ACC112 (cell line): ENCODE results near the gene DDIT3.

Experiments
- H2AFZ ChIP-seq: fragments of 200-600 bp; sonication (generic); one replicate; pipeline ENCODE4 v1.6.0; 2017; ENCODE audit warnings: antibody characterized with exemption, low read length; ENCODE audit not compliant: unreplicated experiment
- H3K27ac ChIP-seq: fragments of 200-600 bp; sonication (generic); 2 replicates; pipeline ENCODE4 v1.5.1; 2014; ENCODE audit warnings: low read depth, mild to moderate bottlenecking, antibody characterized with exemption, low read length, moderate library complexity
- H3K27me3 ChIP-seq: fragments of 200-600 bp; sonication (generic); 2 replicates; pipeline ENCODE4 v1.6.1; 2014; ENCODE audit warnings: mild to moderate bottlenecking, antibody characterized with exemption, low read length, moderate library complexity, mixed read lengths; ENCODE audit not compliant: insufficient read depth
- H3K36me3 ChIP-seq: fragments of 200-600 bp; sonication (generic); 2 replicates; pipeline ENCODE4 v1.6.1; 2016; ENCODE audit warnings: mild to moderate bottlenecking, antibody characterized with exemption, low read length, moderate library complexity, mixed read lengths; ENCODE audit not compliant: insufficient read depth
- H3K4me1 ChIP-seq: fragments of 200-600 bp; sonication (generic); one replicate; pipeline ENCODE4 v1.6.1; 2016; ENCODE audit warnings: low read length, mixed read lengths; ENCODE audit not compliant: insufficient read depth, unreplicated experiment, control insufficient read depth
- H3K4me3 ChIP-seq: fragments of 200-600 bp; sonication (generic); 2 replicates; pipeline ENCODE4 v1.5.1; 2014; ENCODE audit warnings: mild to moderate bottlenecking, low read depth, low read length
- H3K79me2 ChIP-seq: fragments of 200-600 bp; sonication (generic); one replicate; pipeline ENCODE4 v1.6.0; 2016; ENCODE audit warnings: low read length; ENCODE audit not compliant: control insufficient read depth, unreplicated experiment, insufficient read depth

DDIT3 gene

GRCh38 chr12:57534991-57535543 lies 14.8 kb upstream of the DDIT3 start:
- H3K4me1 ChIP-seq = no peaks in the 10 kb centered on the region
- H3K27ac ChIP-seq = no peak overlapping the region
- no peaks in the 10 kb centered on the region for H3K27me3 ChIP-seq
- peaks cover 13% of the 10 kb centered on the region for H3K36me3 ChIP-seq
- H2AFZ ChIP-seq = no peak overlapping the region
- no peak overlapping the region for H3K4me3 ChIP-seq
- H3K79me2 ChIP-seq = peaks cover 4% of the 10 kb centered on the region

GRCh38 chr12:57534250-57534649 lies 13.9 kb upstream of the DDIT3 start:
- no peak overlapping the region for H3K27ac ChIP-seq
- H3K4me1 ChIP-seq = no peaks in the 10 kb centered on the region
- no peaks in the 10 kb centered on the region for H3K27me3 ChIP-seq
- H3K79me2 ChIP-seq = peaks cover 4% of the 10 kb centered on the region
- H3K4me3 ChIP-seq = no peak overlapping the region
- peaks cover 16% of the 10 kb centered on the region for H3K36me3 ChIP-seq
- H2AFZ ChIP-seq = no peak overlapping the region

DNA sequence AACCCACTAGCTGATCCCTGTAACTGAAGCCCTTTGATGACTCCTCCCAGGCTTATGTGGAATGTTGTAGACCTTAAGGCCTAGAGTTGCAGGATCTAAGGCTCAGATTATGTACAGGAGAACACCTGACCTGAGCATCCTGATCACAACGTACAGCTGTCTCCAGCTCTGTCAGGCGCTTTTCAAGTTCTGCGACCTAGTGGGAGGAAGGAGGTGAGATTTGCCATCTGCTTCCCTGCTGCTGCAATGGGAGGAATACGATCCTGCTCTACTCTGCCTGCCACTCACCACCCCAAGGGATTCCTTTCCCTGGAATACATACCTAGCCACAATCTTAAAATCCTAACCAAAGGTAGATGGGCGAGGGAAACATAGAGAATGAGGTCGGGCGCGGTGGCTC lies 12.8 kb upstream of the DDIT3 start:
- H3K27ac ChIP-seq = no peak overlapping the region
- H2AFZ ChIP-seq = no peak overlapping the region
- peaks cover 16% of the 10 kb centered on the region for H3K36me3 ChIP-seq
- H3K4me3 ChIP-seq = no peak overlapping the region
- H3K79me2 ChIP-seq = peaks cover 4% of the 10 kb centered on the region
- no peaks in the 10 kb centered on the region for H3K4me1 ChIP-seq
- H3K27me3 ChIP-seq = no peaks in the 10 kb centered on the region

- H3K4me3 ChIP-seq = no peak overlapping the region
- H3K27me3 ChIP-seq = no peaks in the 10 kb centered on the region
- peaks cover 11% of the 10 kb centered on the region for H3K36me3 ChIP-seq
- no peaks in the 10 kb centered on the region for H3K4me1 ChIP-seq
- H3K79me2 ChIP-seq = peaks cover 5% of the 10 kb centered on the region
- no peak overlapping the region for H2AFZ ChIP-seq
- no peak overlapping the region for H3K27ac ChIP-seq
Measured at GRCh38 chr12:57531836-57532235, 11.5 kb upstream of the DDIT3 start.

- peaks cover 6% of the 10 kb centered on the region for H3K36me3 ChIP-seq
- H3K4me3 ChIP-seq = no peak overlapping the region
- H2AFZ ChIP-seq = no peak overlapping the region
- no peak overlapping the region for H3K27ac ChIP-seq
- H3K79me2 ChIP-seq = peaks cover 18% of the 10 kb centered on the region
- no peaks in the 10 kb centered on the region for H3K27me3 ChIP-seq
- no peaks in the 10 kb centered on the region for H3K4me1 ChIP-seq
Measured at GRCh38 chr12:57530396-57531142, 10.3 kb upstream of the DDIT3 start.

GRCh38 chr12:57529831-57530230 lies 9.5 kb upstream of the DDIT3 start:
- Histone ChIP-seq H3K36me3 (peaks cover 6% of the 10 kb centered on the region), H2AFZ (no peak overlapping the region), H3K4me3 (no peak overlapping the region), H3K27ac (no peak overlapping the region), H3K4me1 (peaks cover 3% of the 10 kb centered on the region), H3K27me3 (no peaks in the 10 kb centered on the region), H3K79me2 (peaks cover 25% of the 10 kb centered on the region)

DNA sequence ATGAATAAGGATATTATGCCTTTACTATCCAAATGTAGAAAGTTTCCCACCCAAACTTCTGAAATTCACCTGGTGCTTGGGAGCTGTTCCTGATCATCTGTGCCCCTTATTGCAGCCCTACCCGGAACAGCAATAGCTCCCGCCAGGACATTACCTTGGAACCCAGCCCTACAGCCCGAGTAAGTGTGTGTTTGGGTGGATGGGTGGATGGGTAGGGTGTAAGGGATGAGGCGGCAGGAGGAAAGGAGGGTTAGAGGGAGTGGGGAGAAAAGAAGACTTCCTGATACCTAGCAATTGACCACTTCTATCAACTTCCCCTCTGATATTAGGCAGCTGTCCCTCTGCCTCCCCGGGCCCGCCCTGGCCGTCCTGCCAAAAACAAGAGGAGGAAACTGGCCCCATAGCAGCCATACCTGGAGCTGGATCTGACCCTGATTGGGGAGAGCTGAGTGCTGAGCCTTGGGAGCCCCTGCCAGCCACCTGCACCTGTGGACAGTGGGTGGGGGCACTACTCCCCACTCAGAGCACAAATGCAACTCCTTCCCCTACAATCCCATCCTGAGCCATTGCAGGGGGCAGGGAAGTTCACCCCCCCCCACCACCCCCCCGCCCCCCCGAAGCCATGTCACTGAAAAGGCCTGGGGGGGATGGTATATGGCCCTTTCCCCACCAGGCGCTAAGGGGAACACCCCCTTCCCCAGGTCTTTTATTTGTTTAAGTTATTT lies 8.7 kb upstream of the DDIT3 start:
- peaks cover 6% of the 10 kb centered on the region for H3K36me3 ChIP-seq

GRCh38 chr12:57528176-57528575 lies 7.9 kb upstream of the DDIT3 start:
- H3K4me3 ChIP-seq = no peak overlapping the region
- H3K4me1 ChIP-seq = peaks cover 16% of the 10 kb centered on the region
- peaks cover 41% of the 10 kb centered on the region for H3K79me2 ChIP-seq
- peaks cover 6% of the 10 kb centered on the region for H3K36me3 ChIP-seq
- H3K27me3 ChIP-seq = no peaks in the 10 kb centered on the region
- no peak overlapping the region for H3K27ac ChIP-seq
- H2AFZ ChIP-seq = no peak overlapping the region

More for the DNA sequence above, 8.7 kb upstream of the DDIT3 start:
- H3K4me1 ChIP-seq = peaks cover 11% of the 10 kb centered on the region
- no peaks in the 10 kb centered on the region for H3K27me3 ChIP-seq
- no peak overlapping the region for H3K4me3 ChIP-seq
- H3K79me2 ChIP-seq = peaks cover 33% of the 10 kb centered on the region
- no peak overlapping the region for H2AFZ ChIP-seq
- H3K27ac ChIP-seq = no peak overlapping the region

- Histone ChIP-seq H3K27me3 (no peaks in the 10 kb centered on the region), H3K27ac (no peak overlapping the region), H3K79me2 (peaks cover 41% of the 10 kb centered on the region), H3K4me3 (no peak overlapping the region), H3K4me1 (peaks cover 18% of the 10 kb centered on the region), H3K36me3 (peaks cover 6% of the 10 kb centered on the region), H2AFZ (no peak overlapping the region)
Measured at GRCh38 chr12:57527184-57527583, 6.9 kb upstream of the DDIT3 start.

DNA sequence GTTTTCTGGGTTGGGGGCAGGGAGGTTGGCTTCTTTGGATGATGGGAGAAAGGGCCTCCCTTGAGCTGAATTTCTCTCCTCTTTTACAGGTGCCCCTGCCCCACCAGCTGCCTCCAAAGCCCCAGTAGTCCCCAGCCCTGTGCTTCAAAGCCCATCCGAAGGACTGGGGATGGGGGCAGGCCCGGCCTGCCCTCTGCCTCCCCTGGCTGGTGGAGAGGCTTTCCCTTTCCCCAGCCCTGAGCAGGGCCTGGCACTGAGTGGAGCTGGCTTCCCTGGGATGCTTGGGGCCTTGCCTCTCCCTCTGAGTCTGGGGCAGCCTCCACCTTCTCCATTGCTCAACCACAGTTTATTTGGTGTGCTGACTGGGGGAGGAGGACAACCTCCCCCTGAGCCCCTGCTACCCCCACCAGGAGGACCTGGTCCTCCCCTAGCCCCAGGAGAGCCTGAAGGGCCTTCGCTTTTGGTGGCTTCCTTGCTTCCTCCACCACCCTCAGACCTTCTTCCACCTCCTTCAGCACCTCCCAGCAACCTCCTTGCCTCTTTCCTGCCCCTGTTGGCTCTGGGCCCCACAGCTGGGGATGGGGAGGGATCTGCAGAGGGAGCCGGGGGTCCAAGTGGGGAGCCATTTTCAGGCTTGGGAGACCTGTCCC lies 6.3 kb upstream of the DDIT3 start:
- Histone ChIP-seq H3K79me2 (peaks cover 41% of the 10 kb centered on the region), H3K27ac (no peak overlapping the region), H3K4me1 (peaks cover 24% of the 10 kb centered on the region), H2AFZ (no peak overlapping the region), H3K27me3 (no peaks in the 10 kb centered on the region), H3K4me3 (no peak overlapping the region), H3K36me3 (peaks cover 6% of the 10 kb centered on the region)
